ENCODE results near the gene LCE1C. TPM values are rescaled to one million over a fixed set of nuclear protein-coding genes. Genes with fewer than 3 reads are reported as not detected.

Gene LCE1C
- total and polyA plus RNA-seq, 2 of the 8 experiments (the other 6 are each of a cell fraction or from before 2014, with no cell fraction given), result not detected

DNA sequence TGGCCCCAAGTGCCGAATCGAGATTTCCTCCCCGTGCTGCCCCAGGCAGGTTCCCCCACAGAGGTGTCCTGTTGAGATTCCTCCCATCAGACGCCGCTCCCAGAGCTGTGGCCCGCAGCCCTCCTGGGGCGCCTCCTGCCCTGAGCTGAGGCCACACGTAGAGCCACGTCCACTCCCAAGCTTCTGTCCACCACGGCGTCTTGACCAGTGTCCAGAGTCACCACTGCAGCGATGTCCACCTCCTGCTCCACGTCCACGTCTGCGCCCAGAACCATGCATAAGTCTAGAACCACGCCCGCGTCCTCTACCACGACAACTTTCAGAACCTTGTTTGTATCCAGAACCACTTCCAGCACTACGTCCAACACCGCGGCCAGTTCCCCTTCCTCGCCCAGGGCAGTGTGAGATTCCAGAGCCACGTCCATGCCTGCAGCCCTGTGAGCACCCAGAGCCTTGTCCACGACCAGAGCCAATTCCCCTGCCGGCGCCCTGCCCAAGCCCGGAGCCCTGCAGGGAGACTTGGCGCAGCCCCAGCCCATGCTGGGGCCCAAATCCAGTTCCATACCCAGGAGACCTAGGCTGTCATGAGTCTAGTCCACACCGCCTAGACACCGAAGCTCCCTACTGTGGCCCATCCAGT is 45.8 kb downstream of the LCE1C start:
- no peak overlapping the region for H3K27ac ChIP-seq (ENCODE audit: low read depth, low read length)
- no peak for FAIRE-seq

More for the DNA sequence above, 45.8 kb downstream of the LCE1C start:
- TF ChIP-seq ASH2L (IDR thresholded peaks at IDR 0.05; ENCODE audit: low read length) (no peak), BCL11A (IDR thresholded peaks at IDR 0.05; ENCODE audit: low read depth in 2 of 2, low read length in 2 of 2) (no peak), JUND (IDR thresholded peaks at IDR 0.05; ENCODE audit: low read length) (no peak), BRCA1 (IDR thresholded peaks at IDR 0.05; ENCODE audit: low read depth, low read length) (no peak), TAF7 (optimal IDR thresholded peaks at IDR 0.05; ENCODE audit: borderline replicate concordance, low read depth, low read length) (no peak), CTBP2 (IDR thresholded peaks at IDR 0.05; ENCODE audit: borderline replicate concordance, insufficient read depth, insufficient read length, low read length) (no peak), CREB1 (IDR thresholded peaks at IDR 0.05) (no peak)
- Histone ChIP-seq H3K4me1 (replicated peaks in 1 of 4; ENCODE audit: control insufficient read depth in 3 of 4, insufficient read depth in 4 of 4, low read length in 3 of 4) (no peaks in the 10 kb centered on the region), H3K36me3 (ENCODE audit: control insufficient read depth in 2 of 4, insufficient read depth in 4 of 4, low read length in 3 of 4) (no peaks in the 10 kb centered on the region), H3K23ac (ENCODE audit: insufficient read length) (no peak overlapping the region), H3K9ac (replicated peaks in 1 of 4; ENCODE audit: extremely low read depth in 1 of 4, low read depth in 3 of 4, low read length in 3 of 4) (no peak overlapping the region), H3K9me3 (ENCODE audit: insufficient read depth in 2 of 2, low read depth in 1 of 2, low read length in 1 of 2) (peaks cover 83 to 89% of the 10 kb centered on the region in 2 experiments), H3K4me2 (ENCODE audit: insufficient read depth in 1 of 2, low read depth in 2 of 2, low read length in 2 of 2) (no peak overlapping the region), H3K27me3 (replicated peaks in 1 of 4; ENCODE audit: control insufficient read depth in 3 of 4, extremely low read depth in 1 of 4, insufficient read depth in 3 of 4, low read length in 3 of 4) (no peaks in the 10 kb centered on the region), H2BK5ac (ENCODE audit: low read depth, low read length) (no peak overlapping the region), H3K56ac (replicated peaks; ENCODE audit: insufficient read length, low read depth, low read length) (no peak overlapping the region), H4K20me1 (replicated peaks in 1 of 2; ENCODE audit: control insufficient read depth in 1 of 2, insufficient read depth in 2 of 2, low read length in 2 of 2) (no peaks in the 10 kb centered on the region), H3K4ac (replicated peaks; ENCODE audit: insufficient read length, low read depth, low read length) (no peak overlapping the region), H4K5ac (ENCODE audit: insufficient read length, low read depth, low read length) (no peak overlapping the region), H3K18ac (ENCODE audit: extremely low read depth, low read length) (no peak overlapping the region), H3K79me1 (ENCODE audit: low read depth, low read length) (no peaks in the 10 kb centered on the region), H3K4me3 (ENCODE audit: extremely low read depth in 1 of 4, insufficient read depth in 2 of 4, low read depth in 3 of 4, low read length in 4 of 4) (no peak overlapping the region), H3K23me2 (ENCODE audit: low read depth, low read length) (no peaks in the 10 kb centered on the region), H2AK5ac (ENCODE audit: low read depth, low read length) (no peak overlapping the region), H3K14ac (ENCODE audit: insufficient read length) (no peak overlapping the region), H3K79me2 (ENCODE audit: control insufficient read depth in 1 of 2, insufficient read depth in 2 of 2, low read length in 2 of 2) (no peaks in the 10 kb centered on the region), H2AFZ (ENCODE audit: low read length) (no peak overlapping the region), H4K8ac (ENCODE audit: extremely low read depth, insufficient read depth, low read length) (no peak overlapping the region), H2BK12ac (ENCODE audit: low read depth, low read length) (no peak overlapping the region), H2BK120ac (replicated peaks; ENCODE audit: low read depth, low read length) (no peak overlapping the region), H2BK20ac (ENCODE audit: low read length) (no peak overlapping the region), H4K91ac (replicated peaks; ENCODE audit: insufficient read length, low read length) (no peak overlapping the region), H2BK15ac (ENCODE audit: low read length) (no peak overlapping the region)
- POLR2A ChIA-PET (ENCODE audit: partially characterized antibody), result no interaction called here
- CTCF ChIA-PET (ENCODE audit: partially characterized antibody), result no interaction called here
- DNase-seq (ENCODE audit: low read depth in 1 of 2, low spot score in 2 of 2), result no peak
- 88% methylated on average over 31 of the region's 31 CpGs; no CpG with 5 or more reads in 1 of the 2 experiments for WGBS, 2 experiments (ENCODE audit: extremely low coverage in 1 of 2, insufficient coverage in 1 of 2, insufficient read length in 1 of 2, insufficient replicate concordance in 2 of 2, low coverage in 1 of 2, low lambda C conversion rate in 2 of 2, missing lambda C conversion rate in 1 of 2)
